Nephron (organoid): ENCODE measurements around the gene COBLL1.

ENCODE experiments used
- H3K27ac Mint-ChIP-seq, 3 experiments: 2 replicates each; pipeline ENCODE4 v1.8.0; 2020; ENCODE audit warnings: mixed read lengths in 3 of 3, mild to moderate bottlenecking in 2 of 3, moderate library complexity in 1 of 3
- H3K27me3 Mint-ChIP-seq: 2 replicates; pipeline ENCODE4 v1.8.0; 2021; ENCODE audit warnings: low read depth, mild to moderate bottlenecking, moderate library complexity, mixed read lengths
- H3K36me3 Mint-ChIP-seq: 2 replicates; pipeline ENCODE4 v1.8.0; 2020; ENCODE audit warnings: low read depth, mixed read lengths
- H3K4me1 Mint-ChIP-seq: 2 replicates; pipeline ENCODE4 v1.8.0; 2020; ENCODE audit warnings: mixed read lengths
- H3K4me3 Mint-ChIP-seq, 3 experiments: 2 replicates each; pipeline ENCODE4 v1.8.0; 2020; ENCODE audit warnings: mild to moderate bottlenecking in 3 of 3, mixed read lengths in 3 of 3, moderate library complexity in 2 of 3
- H3K9me3 Mint-ChIP-seq: 2 replicates; pipeline ENCODE4 v1.8.0; 2020; ENCODE audit warnings: mixed read lengths
- TF ChIP-seq, protein P1 (sequence below), 3 experiments: fragments of 200-600 bp; sonication (generic); IDR thresholded peaks; one replicate each; pipeline ENCODE4 v1.5.0; 2021; ENCODE audit warnings: antibody characterized with exemption in 3 of 3; ENCODE audit not compliant: unreplicated experiment in 3 of 3

COBLL1 gene

DNA sequence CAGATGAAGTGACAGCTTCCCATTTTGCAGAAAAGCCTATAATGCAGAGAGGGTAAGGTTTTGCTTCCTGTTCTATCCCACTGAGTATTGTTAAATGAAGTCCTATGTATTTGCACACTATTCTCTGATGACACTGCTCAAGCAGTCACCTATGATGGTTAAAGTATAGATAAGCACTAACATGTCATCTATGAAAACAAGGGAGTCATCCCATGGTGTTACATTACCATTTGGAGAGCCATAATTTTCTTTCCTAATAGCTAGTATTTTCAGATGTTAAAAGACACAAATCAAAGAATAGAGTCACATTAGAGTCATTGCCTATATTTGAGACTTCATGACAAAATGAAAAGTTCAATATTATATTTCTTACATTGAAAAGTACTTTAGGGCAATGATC is 177.6 kb downstream of the COBLL1 start:
- Mint-ChIP-seq H3K4me1 (no peaks in the 10 kb centered on the region), H3K36me3 (no peaks in the 10 kb centered on the region), H3K4me3 (no peak overlapping the region), H3K9me3 (no peaks in the 10 kb centered on the region), H3K27me3 (no peaks in the 10 kb centered on the region), H3K27ac (no peak overlapping the region)
- TF ChIP-seq, protein P1, sequence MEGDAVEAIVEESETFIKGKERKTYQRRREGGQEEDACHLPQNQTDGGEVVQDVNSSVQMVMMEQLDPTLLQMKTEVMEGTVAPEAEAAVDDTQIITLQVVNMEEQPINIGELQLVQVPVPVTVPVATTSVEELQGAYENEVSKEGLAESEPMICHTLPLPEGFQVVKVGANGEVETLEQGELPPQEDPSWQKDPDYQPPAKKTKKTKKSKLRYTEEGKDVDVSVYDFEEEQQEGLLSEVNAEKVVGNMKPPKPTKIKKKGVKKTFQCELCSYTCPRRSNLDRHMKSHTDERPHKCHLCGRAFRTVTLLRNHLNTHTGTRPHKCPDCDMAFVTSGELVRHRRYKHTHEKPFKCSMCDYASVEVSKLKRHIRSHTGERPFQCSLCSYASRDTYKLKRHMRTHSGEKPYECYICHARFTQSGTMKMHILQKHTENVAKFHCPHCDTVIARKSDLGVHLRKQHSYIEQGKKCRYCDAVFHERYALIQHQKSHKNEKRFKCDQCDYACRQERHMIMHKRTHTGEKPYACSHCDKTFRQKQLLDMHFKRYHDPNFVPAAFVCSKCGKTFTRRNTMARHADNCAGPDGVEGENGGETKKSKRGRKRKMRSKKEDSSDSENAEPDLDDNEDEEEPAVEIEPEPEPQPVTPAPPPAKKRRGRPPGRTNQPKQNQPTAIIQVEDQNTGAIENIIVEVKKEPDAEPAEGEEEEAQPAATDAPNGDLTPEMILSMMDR (IDR thresholded peaks at IDR 0.05; ENCODE audit: unreplicated experiment in 3 of 3): no peak

DNA sequence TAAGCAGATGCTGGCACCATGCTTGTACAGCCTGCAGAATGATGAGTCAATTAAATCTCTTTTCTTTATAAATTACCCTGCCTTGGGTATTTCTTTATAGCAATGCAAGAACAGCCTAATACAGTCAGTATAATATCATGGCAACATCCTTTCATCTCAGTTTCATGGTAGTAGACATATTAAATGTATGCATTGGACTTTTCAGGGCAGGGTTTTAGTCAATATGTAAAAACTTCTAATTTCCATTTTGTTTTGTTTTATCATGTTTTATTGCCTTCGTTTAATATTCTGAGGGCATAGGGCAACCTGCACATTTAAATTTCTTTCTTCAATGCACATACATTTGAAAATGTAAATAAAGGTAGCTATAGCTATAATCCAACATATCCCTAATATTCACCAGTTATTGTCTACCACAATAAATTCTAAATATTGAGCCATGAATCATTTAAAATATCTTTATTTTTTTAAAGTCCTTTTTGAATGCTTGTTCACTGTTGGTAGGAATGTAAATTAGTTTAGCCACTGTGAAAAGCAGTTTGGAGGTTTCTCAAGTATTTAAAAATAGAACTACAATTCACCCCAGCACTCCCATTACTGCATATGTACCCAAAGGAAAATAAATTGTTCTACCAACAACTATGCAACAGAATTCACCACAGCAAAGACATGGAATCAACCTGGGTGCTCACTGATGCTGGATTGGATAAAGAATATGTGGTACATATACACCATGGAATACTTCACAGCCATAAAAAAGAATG is 178.6 kb downstream of the COBLL1 start:
- Mint-ChIP-seq H3K27me3 (no peaks in the 10 kb centered on the region), H3K36me3 (no peaks in the 10 kb centered on the region), H3K4me3 (no peak overlapping the region), H3K27ac (no peak overlapping the region), H3K9me3 (no peaks in the 10 kb centered on the region), H3K4me1 (no peaks in the 10 kb centered on the region)
- TF ChIP-seq, protein P1 (IDR thresholded peaks at IDR 0.05; ENCODE audit: unreplicated experiment in 3 of 3): no peak

DNA sequence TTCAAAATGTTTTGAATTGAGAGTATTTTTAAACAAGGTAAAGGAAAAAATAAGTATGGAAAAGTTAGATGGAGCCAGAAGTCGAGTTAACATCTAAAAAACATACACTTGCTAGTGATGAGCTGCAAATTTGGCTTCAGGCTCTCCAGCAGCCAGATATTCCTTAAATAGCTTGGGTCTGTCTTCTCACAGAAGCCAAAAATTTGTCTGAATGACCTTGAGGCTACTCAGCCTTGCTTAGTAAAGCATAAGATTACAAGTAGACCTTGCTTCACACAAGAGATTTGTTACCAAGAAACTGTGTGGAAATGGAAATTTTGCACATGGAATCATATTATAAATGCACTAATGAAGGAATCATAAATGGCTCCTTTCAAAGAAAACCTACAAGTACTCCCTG is 179.6 kb downstream of the COBLL1 start:
- Mint-ChIP-seq H3K27ac (no peak overlapping the region), H3K4me1 (no peaks in the 10 kb centered on the region), H3K9me3 (no peaks in the 10 kb centered on the region), H3K36me3 (no peaks in the 10 kb centered on the region), H3K27me3 (no peaks in the 10 kb centered on the region), H3K4me3 (no peak overlapping the region)
- TF ChIP-seq, protein P1 (IDR thresholded peaks at IDR 0.05; ENCODE audit: unreplicated experiment in 3 of 3): no peak

DNA sequence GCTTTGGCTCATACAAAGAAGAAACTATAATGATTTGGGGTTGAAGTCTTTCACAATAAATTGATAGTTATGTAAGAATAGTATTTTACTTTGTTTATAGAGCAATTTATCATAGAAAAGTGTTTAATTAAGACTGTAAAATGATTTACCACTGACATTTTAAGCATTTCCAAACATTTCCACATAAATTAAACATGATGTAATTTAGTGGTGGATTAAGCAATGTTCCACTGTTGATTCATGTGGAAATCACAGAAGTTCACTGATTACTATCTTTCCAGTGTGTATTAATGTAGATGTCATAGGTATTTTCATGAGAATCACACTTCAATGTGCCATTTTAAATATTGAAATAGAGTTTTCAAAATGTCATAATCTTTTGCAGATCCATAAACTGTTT is 180.3 kb downstream of the COBLL1 start:
- H3K9me3 Mint-ChIP-seq: no peaks in the 10 kb centered on the region
- H3K27me3 Mint-ChIP-seq: no peaks in the 10 kb centered on the region
- H3K4me3 Mint-ChIP-seq: no peak overlapping the region
- no peaks in the 10 kb centered on the region for H3K4me1 Mint-ChIP-seq
- TF ChIP-seq, protein P1 (IDR thresholded peaks at IDR 0.05; ENCODE audit: unreplicated experiment in 3 of 3): no peak
- H3K27ac Mint-ChIP-seq: no peak overlapping the region
- no peaks in the 10 kb centered on the region for H3K36me3 Mint-ChIP-seq

GRCh38 chr2:164657129-164657528 is 184.5 kb downstream of the COBLL1 start:
- Mint-ChIP-seq H3K36me3 (peaks cover 5% of the 10 kb centered on the region), H3K4me1 (no peaks in the 10 kb centered on the region), H3K9me3 (peaks cover 4% of the 10 kb centered on the region), H3K27ac (no peak overlapping the region), H3K4me3 (no peak overlapping the region), H3K27me3 (no peaks in the 10 kb centered on the region)
- TF ChIP-seq, protein P1 (IDR thresholded peaks at IDR 0.05; ENCODE audit: unreplicated experiment in 3 of 3): no peak

GRCh38 chr2:164655750-164656149 is 185.9 kb downstream of the COBLL1 start:
- H3K27ac Mint-ChIP-seq: no peak overlapping the region
- peaks cover 10% of the 10 kb centered on the region for H3K9me3 Mint-ChIP-seq
- no peaks in the 10 kb centered on the region for H3K27me3 Mint-ChIP-seq
- no peaks in the 10 kb centered on the region for H3K4me1 Mint-ChIP-seq
- peaks cover 13% of the 10 kb centered on the region for H3K36me3 Mint-ChIP-seq
- TF ChIP-seq, protein P1 (IDR thresholded peaks at IDR 0.05; ENCODE audit: unreplicated experiment in 3 of 3): no peak
- no peak overlapping the region for H3K4me3 Mint-ChIP-seq
